Duodenal mucosa (tissue), 2 donors: ENCODE results near the gene CLDN34.

Experiments used
- H3K27ac ChIP-seq: one replicate; pipeline ENCODE4 v1.7.0; 2013; ENCODE audit warnings: low read depth, low read length
- H3K27me3 ChIP-seq, 2 donors: one replicate each; pipeline ENCODE4 v1.7.0; 2013; ENCODE audit warnings: low read length in 2 of 2, control low read depth in 1 of 2; ENCODE audit not compliant: insufficient read depth in 2 of 2, control insufficient read depth in 1 of 2
- H3K36me3 ChIP-seq, 2 donors: one replicate each; pipeline ENCODE4 v1.7.0; 2013; ENCODE audit warnings: low read length in 2 of 2, control low read depth in 1 of 2; ENCODE audit not compliant: insufficient read depth in 2 of 2, control insufficient read depth in 1 of 2
- H3K4me1 ChIP-seq, 2 donors: one replicate each; pipeline ENCODE4 v1.7.0; 2013; ENCODE audit warnings: low read length in 2 of 2, control low read depth in 1 of 2; ENCODE audit not compliant: insufficient read depth in 2 of 2, control insufficient read depth in 1 of 2
- H3K4me3 ChIP-seq, 2 donors: one replicate each; pipeline ENCODE4 v1.7.0; 2013; ENCODE audit warnings: low read length in 2 of 2, low read depth in 1 of 2
- H3K9ac ChIP-seq, 2 donors: one replicate each; pipeline ENCODE4 v1.7.0; 2013; ENCODE audit warnings: low read length in 2 of 2, low read depth in 1 of 2
- H3K9me3 ChIP-seq, 2 donors: one replicate each; pipeline ENCODE4 v1.7.0; 2013; ENCODE audit warnings: low read length in 2 of 2, control low read depth in 1 of 2; ENCODE audit not compliant: control insufficient read depth in 1 of 2

The CLDN34 gene

GRCh38 chrX:9966775-9967408 is at the start of gene CLDN34:
Gene CLDN34 (plus strand): TSS chrX:9967358. CDS start chrX:9967358, 0 bp downstream.
- H3K27me3 ChIP-seq = no peaks in the 10 kb centered on the region
- no peak within 1 kb of the TSS for H3K9ac ChIP-seq
- no peak within 1 kb of the TSS for H3K27ac ChIP-seq
- no peaks in the 10 kb centered on the region for H3K4me1 ChIP-seq
- no peaks in the 10 kb centered on the region for H3K36me3 ChIP-seq
- H3K9me3 ChIP-seq = no peaks in the 10 kb centered on the region
- H3K4me3 ChIP-seq = no peak within 1 kb of the TSS

DNA sequence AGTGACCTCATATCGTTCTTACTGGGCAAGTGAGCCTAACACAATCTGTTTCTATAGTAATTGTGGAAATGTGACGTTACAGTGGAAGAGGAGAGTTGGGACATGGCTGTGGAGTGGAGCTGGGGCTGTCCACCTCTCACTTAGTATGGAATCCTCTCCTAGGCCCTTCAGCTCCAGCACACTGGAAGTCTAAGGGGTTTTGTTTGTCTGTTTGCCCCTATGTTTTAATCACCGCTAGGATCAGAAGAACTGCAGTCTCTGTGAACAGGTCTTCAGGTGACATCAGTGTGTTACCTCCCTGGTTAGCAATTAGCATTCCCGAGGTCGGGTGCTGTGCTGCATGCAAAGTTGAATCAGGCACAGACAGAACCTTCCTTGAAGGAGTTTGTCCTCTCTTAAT is 49.3 kb upstream of the CLDN34 start:
- H3K4me3 ChIP-seq = no peak overlapping the region
- no peaks in the 10 kb centered on the region for H3K27me3 ChIP-seq
- no peaks in the 10 kb centered on the region for H3K36me3 ChIP-seq
- no peak overlapping the region for H3K27ac ChIP-seq
- H3K9ac ChIP-seq = no peak overlapping the region
- H3K9me3 ChIP-seq = no peaks in the 10 kb centered on the region
- no peaks in the 10 kb centered on the region for H3K4me1 ChIP-seq

DNA sequence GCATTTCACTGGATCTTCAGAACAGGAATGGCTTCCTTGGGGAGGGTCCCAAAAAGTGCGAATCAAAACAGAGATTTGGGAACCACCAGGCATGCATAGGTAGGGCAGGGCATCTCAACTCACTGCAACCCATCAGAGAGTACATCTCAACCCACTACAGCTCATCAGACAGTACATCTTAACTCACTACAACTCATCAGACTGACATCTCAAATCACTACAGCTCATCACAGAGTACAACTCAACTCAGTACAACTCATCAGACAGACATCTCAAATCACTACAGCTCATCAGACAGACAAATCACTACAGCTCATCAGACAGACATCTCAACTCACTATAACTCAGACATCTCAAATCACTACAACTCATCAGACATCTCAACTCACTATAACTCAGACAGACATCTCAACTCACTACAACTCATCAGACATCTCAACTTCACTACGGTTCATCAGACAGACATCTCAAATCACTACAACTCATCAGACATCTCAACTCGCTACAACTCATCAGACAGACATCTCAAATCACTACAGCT is 47.5 kb upstream of the CLDN34 start:
- no peaks in the 10 kb centered on the region for H3K4me1 ChIP-seq
- H3K4me3 ChIP-seq = no peak overlapping the region
- no peak overlapping the region for H3K9ac ChIP-seq

DNA sequence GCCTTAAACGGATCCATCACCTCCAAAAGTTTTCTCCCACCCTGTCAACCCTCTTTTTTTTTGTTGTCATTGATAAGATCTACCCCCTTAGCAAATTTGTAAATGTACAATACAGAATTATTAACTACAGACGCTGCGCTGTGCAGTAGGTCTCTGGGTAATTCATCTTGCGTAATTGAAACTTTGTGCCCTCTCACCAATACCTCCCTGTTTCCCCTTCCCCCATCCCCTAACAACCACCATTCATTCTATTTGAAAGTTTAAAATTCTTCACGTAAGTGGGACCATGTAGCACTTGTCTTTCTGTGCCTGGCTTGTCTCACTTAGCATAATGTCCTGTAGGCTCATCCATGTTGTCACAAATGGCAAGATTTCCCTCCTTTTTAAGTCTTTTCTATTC is 45.8 kb upstream of the CLDN34 start:
- no peaks in the 10 kb centered on the region for H3K4me1 ChIP-seq
- H3K36me3 ChIP-seq = no peaks in the 10 kb centered on the region
- no peak overlapping the region for H3K27ac ChIP-seq
- no peak overlapping the region for H3K4me3 ChIP-seq
- H3K27me3 ChIP-seq = no peaks in the 10 kb centered on the region
- H3K9me3 ChIP-seq = no peaks in the 10 kb centered on the region
- H3K9ac ChIP-seq = no peak overlapping the region

More for the DNA sequence above, 47.5 kb upstream of the CLDN34 start:
- no peak overlapping the region for H3K27ac ChIP-seq
- no peaks in the 10 kb centered on the region for H3K27me3 ChIP-seq
- no peaks in the 10 kb centered on the region for H3K9me3 ChIP-seq
- H3K36me3 ChIP-seq = no peaks in the 10 kb centered on the region

GRCh38 chrX:9923357-9923756 is 43.8 kb upstream of the CLDN34 start:
- no peaks in the 10 kb centered on the region for H3K36me3 ChIP-seq
- no peak overlapping the region for H3K9ac ChIP-seq
- H3K4me1 ChIP-seq = no peaks in the 10 kb centered on the region
- H3K27ac ChIP-seq = no peak overlapping the region
- no peaks in the 10 kb centered on the region for H3K27me3 ChIP-seq
- no peaks in the 10 kb centered on the region for H3K9me3 ChIP-seq
- H3K4me3 ChIP-seq = no peak overlapping the region

DNA sequence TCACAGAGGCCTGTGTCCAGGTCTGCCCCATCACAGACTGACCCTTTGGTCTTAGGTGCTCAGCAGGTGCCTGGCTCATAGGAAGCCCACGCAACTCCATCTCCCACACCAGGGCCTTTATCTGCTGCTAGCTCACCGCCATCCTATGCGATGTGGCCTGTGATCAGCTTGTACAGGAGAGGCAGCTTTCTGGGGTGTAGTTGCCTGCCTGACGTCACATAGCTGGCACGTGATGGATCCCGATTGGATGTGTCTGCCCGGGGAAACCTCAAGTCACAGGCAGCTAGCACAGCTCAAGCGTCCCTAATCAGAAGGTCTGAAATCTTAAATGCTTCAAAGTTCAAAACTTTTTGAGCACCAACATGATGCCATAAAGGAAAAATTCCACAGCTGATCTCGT is 41.2 kb upstream of the CLDN34 start:
- no peaks in the 10 kb centered on the region for H3K9me3 ChIP-seq
- H3K27ac ChIP-seq = no peak overlapping the region
- H3K27me3 ChIP-seq = no peaks in the 10 kb centered on the region
- no peak overlapping the region for H3K4me3 ChIP-seq
- no peaks in the 10 kb centered on the region for H3K36me3 ChIP-seq
- no peaks in the 10 kb centered on the region for H3K4me1 ChIP-seq
- H3K9ac ChIP-seq = no peak overlapping the region

DNA sequence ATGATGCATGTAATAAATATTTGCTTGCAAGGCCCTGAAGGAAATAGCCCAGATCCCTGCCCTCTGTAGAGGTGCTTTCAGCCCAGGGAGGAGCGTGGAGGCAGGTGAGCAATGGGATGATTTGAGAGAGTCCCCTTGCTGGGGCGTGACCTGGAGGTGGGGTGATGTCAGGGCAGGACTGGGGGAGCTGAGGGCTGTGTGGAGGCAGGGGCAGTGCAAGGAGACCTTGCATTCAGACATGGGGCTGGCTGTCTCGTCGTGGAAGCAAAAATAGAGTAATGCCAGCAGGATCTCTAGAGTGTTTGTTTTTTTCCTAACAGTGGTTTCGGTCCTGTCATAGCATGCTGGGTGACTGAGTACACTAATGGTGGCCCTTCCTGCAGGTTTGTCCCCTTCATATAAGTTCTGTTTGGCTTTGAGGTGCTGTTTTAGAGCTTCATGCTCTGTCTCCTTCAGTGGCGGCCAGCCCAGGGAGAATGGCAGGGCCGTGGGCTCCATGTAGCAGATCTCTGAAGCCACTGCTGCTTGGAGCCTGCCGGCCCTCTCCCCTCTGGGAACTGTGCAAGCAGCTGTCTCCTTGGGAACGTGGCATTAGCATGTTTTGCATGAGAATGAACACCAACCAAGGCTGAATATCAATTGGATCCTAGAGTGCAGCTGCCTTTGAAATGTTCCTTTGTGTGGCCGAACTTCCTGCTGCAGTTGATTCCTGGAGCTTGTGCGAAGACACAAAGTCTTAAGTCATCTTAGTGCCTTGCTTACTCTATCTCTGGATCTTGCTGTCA is 39.3 kb upstream of the CLDN34 start:
- no peaks in the 10 kb centered on the region for H3K4me1 ChIP-seq
- H3K9me3 ChIP-seq = no peaks in the 10 kb centered on the region
- H3K27me3 ChIP-seq = no peaks in the 10 kb centered on the region
- no peaks in the 10 kb centered on the region for H3K36me3 ChIP-seq
- H3K9ac ChIP-seq = no peak overlapping the region
- H3K4me3 ChIP-seq = no peak overlapping the region
- no peak overlapping the region for H3K27ac ChIP-seq

GRCh38 chrX:9935436-9935835 is 31.7 kb upstream of the CLDN34 start:
- Histone ChIP-seq H3K27me3 (no peaks in the 10 kb centered on the region), H3K36me3 (peaks cover 0 to 3% of the 10 kb centered on the region in 2 donors)

GRCh38 chrX:9937761-9938160 is 29.4 kb upstream of the CLDN34 start:
- H3K36me3 ChIP-seq = peaks cover 0 to 3% of the 10 kb centered on the region in 2 donors
- H3K4me3 ChIP-seq = no peak overlapping the region
- H3K9me3 ChIP-seq = no peaks in the 10 kb centered on the region
- H3K27ac ChIP-seq = no peak overlapping the region
- no peak overlapping the region for H3K9ac ChIP-seq
- no peaks in the 10 kb centered on the region for H3K4me1 ChIP-seq
- H3K27me3 ChIP-seq = no peaks in the 10 kb centered on the region

More at GRCh38 chrX:9935436-9935835, 31.7 kb upstream of the CLDN34 start:
- Histone ChIP-seq H3K9ac (no peak overlapping the region), H3K27ac (no peak overlapping the region), H3K9me3 (no peaks in the 10 kb centered on the region), H3K4me1 (no peaks in the 10 kb centered on the region), H3K4me3 (no peak overlapping the region)

GRCh38 chrX:9938516-9938915 is 28.6 kb upstream of the CLDN34 start:
- no peaks in the 10 kb centered on the region for H3K27me3 ChIP-seq
- H3K4me1 ChIP-seq = no peaks in the 10 kb centered on the region
- H3K9ac ChIP-seq = no peak overlapping the region
- no peak overlapping the region for H3K27ac ChIP-seq
- no peaks in the 10 kb centered on the region for H3K9me3 ChIP-seq
- peaks cover 0 to 3% of the 10 kb centered on the region in 2 donors for H3K36me3 ChIP-seq
- no peak overlapping the region for H3K4me3 ChIP-seq
